Stimulated activated effector memory CD8-positive, alpha-beta T cell treated with anti-CD3 and anti-CD28 coated beads, Interleukin-12 subunit alpha, Interleukin-12 subunit beta, amount 100 ng/mL, for 72 hours (primary cell): Measurements from ENCODE around the gene GPR34.
A peak's percentile ranks its signal among the peaks of the same experiment; 100 is the strongest.
"Not testable (repeated sequence)": the region's sequence is repeated elsewhere in the genome, so short reads cannot be mapped to it uniquely, and the experiment has no call there.

Source experiments
- ATAC-seq: fragments of 150-1000 bp; cut with Tn5 transposase; 2 replicates; pipeline ENCODE4 v1.10.0; 2021
- DNase-seq, 2 donors: peaks; one replicate each; pipeline ENCODE4 v3.0.0; 2021 to 2022; ENCODE audit warnings: low spot score in 2 of 2
- H3K27ac Mint-ChIP-seq: one replicate; pipeline ENCODE4 v1.8.0; 2022; ENCODE audit warnings: mild to moderate bottlenecking, mixed read lengths
- H3K36me3 Mint-ChIP-seq: one replicate; pipeline ENCODE4 v1.8.0; 2022; ENCODE audit warnings: mild to moderate bottlenecking, mixed read lengths
- H3K4me1 Mint-ChIP-seq: one replicate; pipeline ENCODE4 v1.8.0; 2022; ENCODE audit warnings: mixed read lengths
- H3K4me3 Mint-ChIP-seq: one replicate; pipeline ENCODE4 v1.8.0; 2022; ENCODE audit warnings: mild to moderate bottlenecking, mixed read lengths
- H3K9me3 Mint-ChIP-seq: one replicate; pipeline ENCODE4 v1.8.0; 2022; ENCODE audit warnings: mixed read lengths

The GPR34 gene

GRCh38 chrX:41688835-41689234, at the start of gene GPR34:
Gene GPR34, plus strand, starts transcription at chrX:41688973. Its CDS starts 6,661 bp downstream, at chrX:41695634.
- no peak within 1 kb of the TSS for H3K27ac Mint-ChIP-seq
- peaks cover 20% of the 10 kb centered on the region for H3K36me3 Mint-ChIP-seq
- peaks cover 24% of the 10 kb centered on the region for H3K4me1 Mint-ChIP-seq
- DNase-seq: no peak
- no peak for ATAC-seq
- H3K9me3 Mint-ChIP-seq: no peaks in the 10 kb centered on the region
- H3K4me3 Mint-ChIP-seq: peak within 1 kb of the TSS; percentile 10

- not testable (repeated sequence) for H3K4me3 Mint-ChIP-seq, ATAC-seq, DNase-seq, H3K9me3 Mint-ChIP-seq, H3K4me1 Mint-ChIP-seq, H3K27ac Mint-ChIP-seq
- peaks cover 17% of the 10 kb centered on the region for H3K36me3 Mint-ChIP-seq
These were observed 42.6 kb upstream of the GPR34 start for GRCh38 chrX:41646201-41646600.

- peaks cover 6% of the 10 kb centered on the region for H3K4me1 Mint-ChIP-seq
- DNase-seq (no peak), ATAC-seq (no peak)
- no peak overlapping the region for H3K27ac Mint-ChIP-seq
- peaks cover 5% of the 10 kb centered on the region for H3K9me3 Mint-ChIP-seq
- H3K4me3 Mint-ChIP-seq: no peak overlapping the region
- H3K36me3 Mint-ChIP-seq: peaks cover 58% of the 10 kb centered on the region
These were observed 35.6 kb upstream of the GPR34 start for GRCh38 chrX:41653125-41653524.

DNA sequence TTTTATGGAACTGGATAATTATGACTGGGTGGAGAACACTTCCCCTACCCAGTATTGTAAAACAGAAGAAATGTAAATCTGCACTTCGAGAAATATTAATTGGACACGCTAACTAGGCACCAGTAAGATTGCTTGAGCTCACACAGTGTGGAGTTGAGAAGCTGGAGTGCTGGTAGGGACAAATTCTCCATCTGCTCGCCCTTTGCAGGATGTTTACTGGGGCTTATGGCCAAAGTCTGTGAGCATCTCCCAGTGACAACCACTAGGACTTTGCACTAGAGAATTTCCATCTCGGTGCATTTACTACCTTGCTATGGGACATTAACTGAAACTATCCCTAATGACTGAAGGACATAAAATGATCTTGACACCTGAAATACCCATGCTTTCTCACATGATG, 33.7 kb upstream of the GPR34 start:
- DNase-seq (no peak), ATAC-seq (no peak)
- Mint-ChIP-seq H3K27ac (no peak overlapping the region), H3K9me3 (no peaks in the 10 kb centered on the region), H3K4me3 (no peak overlapping the region), H3K36me3 (peaks cover 70% of the 10 kb centered on the region), H3K4me1 (peaks cover 6% of the 10 kb centered on the region)

DNA sequence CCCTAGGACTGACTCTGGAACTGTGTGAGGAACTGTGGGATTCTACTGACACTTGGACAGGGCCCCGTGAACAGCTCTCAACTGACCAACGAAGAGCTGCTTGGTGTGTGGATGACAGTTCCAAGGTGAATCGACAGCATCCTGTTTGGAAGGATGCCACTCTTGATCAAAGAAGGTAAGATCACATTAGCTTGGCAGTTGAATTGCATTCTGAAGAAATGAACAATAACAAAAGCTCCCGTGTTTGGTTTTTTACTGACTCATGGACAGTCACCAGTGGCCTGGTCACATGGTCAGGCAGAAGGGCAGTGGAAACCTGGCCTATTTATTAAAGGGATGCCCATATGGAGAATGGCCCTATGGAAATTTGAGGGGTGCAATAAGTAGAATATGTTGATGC, 33.1 kb upstream of the GPR34 start:
- H3K4me3 Mint-ChIP-seq: no peak overlapping the region
- H3K9me3 Mint-ChIP-seq: no peaks in the 10 kb centered on the region
- H3K4me1 Mint-ChIP-seq: peaks cover 6% of the 10 kb centered on the region
- no peak overlapping the region for H3K27ac Mint-ChIP-seq
- ATAC-seq: no peak
- no peak for DNase-seq
- peaks cover 70% of the 10 kb centered on the region for H3K36me3 Mint-ChIP-seq

- DNase-seq (no peak), ATAC-seq (peak; percentile 62)
- Mint-ChIP-seq H3K4me1 (peaks cover 20% of the 10 kb centered on the region), H3K36me3 (peaks cover 48% of the 10 kb centered on the region), H3K4me3 (no peak overlapping the region), H3K27ac (no peak overlapping the region), H3K9me3 (no peaks in the 10 kb centered on the region)
These were observed 27.2 kb upstream of the GPR34 start for GRCh38 chrX:41661366-41662095.

DNA sequence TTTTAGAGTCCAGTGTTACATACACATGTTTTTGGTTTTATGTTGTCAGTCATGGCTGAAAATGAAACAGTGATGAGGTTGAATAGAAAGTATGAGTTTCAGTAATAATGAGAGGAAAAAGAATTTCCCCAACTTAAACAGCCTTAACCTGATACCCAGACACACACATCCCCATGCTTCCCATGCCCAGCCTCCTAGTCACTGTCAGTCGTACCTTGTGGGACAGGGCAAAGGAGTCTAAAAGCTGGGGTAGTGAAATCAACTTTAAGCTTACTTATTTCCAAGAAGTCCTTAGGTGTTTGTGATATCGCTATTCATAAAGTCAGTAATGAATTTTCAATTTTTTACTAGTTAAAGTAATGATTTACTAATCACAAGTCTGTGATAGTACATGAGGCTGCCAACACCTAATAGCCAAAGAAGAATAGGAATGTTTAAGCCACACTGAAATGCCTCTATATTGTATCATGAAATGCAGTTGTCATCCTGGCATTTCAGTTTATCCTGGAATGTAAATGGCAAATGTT, 24.3 kb upstream of the GPR34 start:
- DNase-seq: peak in 1 of 2 donors; percentile 53
- H3K36me3 Mint-ChIP-seq: peaks cover 34% of the 10 kb centered on the region
- H3K4me1 Mint-ChIP-seq: peaks cover 28% of the 10 kb centered on the region
- H3K27ac Mint-ChIP-seq: peak overlapping the region; percentile 71
- no peak overlapping the region for H3K4me3 Mint-ChIP-seq
- ATAC-seq: peak; percentile 87
- no peaks in the 10 kb centered on the region for H3K9me3 Mint-ChIP-seq

GRCh38 chrX:41664908-41665307, 23.9 kb upstream of the GPR34 start:
- Mint-ChIP-seq H3K4me3 (no peak overlapping the region), H3K4me1 (peaks cover 28% of the 10 kb centered on the region), H3K36me3 (peaks cover 31% of the 10 kb centered on the region), H3K9me3 (no peaks in the 10 kb centered on the region), H3K27ac (peak overlapping the region; percentile 71)
- DNase-seq (no peak), ATAC-seq (peak; percentile 69)

- Mint-ChIP-seq H3K4me3 (peak overlapping the region; percentile 33), H3K36me3 (peaks cover 32% of the 10 kb centered on the region)
These were observed 23.1 kb upstream of the GPR34 start for GRCh38 chrX:41665686-41666085.

DNA sequence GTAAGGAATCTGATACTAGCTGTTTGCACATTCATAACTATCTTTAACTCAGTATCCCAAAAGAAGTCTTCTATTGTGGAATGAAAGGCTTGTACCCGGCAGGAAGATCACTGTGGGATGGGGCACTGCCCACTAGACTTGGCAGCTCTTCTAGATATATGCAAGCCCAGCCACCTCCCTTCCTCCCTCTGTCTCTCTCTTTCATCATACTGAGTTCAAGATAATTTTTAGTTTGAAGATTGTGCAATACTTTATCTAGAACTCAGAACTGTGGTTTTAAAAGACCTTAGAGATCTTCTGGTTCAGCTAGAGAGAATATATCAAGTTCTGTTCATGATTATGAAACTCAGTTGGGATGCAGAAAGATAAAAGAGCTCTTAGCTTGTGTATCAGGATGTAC, 22.5 kb upstream of the GPR34 start:
- H3K36me3 Mint-ChIP-seq: peaks cover 38% of the 10 kb centered on the region
- H3K4me3 Mint-ChIP-seq: peak overlapping the region; percentile 33
- ATAC-seq (no peak), DNase-seq (no peak)
- H3K9me3 Mint-ChIP-seq: no peaks in the 10 kb centered on the region
- peaks cover 28% of the 10 kb centered on the region for H3K4me1 Mint-ChIP-seq
- no peak overlapping the region for H3K27ac Mint-ChIP-seq

More at GRCh38 chrX:41665686-41666085, 23.1 kb upstream of the GPR34 start:
- peaks cover 28% of the 10 kb centered on the region for H3K4me1 Mint-ChIP-seq
- H3K9me3 Mint-ChIP-seq: no peaks in the 10 kb centered on the region
- ATAC-seq: no peak
- no peak for DNase-seq
- H3K27ac Mint-ChIP-seq: peak overlapping the region; percentile 71

- Mint-ChIP-seq H3K4me3 (no peak overlapping the region), H3K36me3 (peaks cover 40% of the 10 kb centered on the region), H3K27ac (no peak overlapping the region), H3K4me1 (peaks cover 37% of the 10 kb centered on the region), H3K9me3 (no peaks in the 10 kb centered on the region)
- ATAC-seq (peak; percentile 57), DNase-seq (no peak)
These were observed 21.1 kb upstream of the GPR34 start for GRCh38 chrX:41667631-41668030.

DNA sequence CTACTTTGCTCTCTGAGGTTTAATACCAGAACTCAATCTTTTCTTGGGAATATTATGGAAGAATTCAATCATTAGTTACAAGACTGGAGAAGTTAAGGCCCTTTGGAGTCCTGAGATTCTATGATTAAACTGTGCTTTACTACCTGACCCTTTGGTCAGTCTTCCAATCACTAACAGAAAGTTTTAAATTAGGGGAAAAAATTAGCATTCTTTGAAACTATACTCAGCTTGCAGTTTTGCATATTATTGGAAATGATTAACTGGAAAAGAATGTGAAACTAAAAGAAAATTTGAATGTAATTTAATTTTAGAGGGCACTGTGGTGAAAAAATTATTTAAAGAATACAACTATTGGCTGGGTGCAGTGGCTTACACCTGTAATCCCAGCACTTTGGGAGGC, 18.7 kb upstream of the GPR34 start:
- H3K36me3 Mint-ChIP-seq: peaks cover 41% of the 10 kb centered on the region
- no peak overlapping the region for H3K27ac Mint-ChIP-seq
- DNase-seq (no peak), ATAC-seq (no peak)
- H3K4me1 Mint-ChIP-seq: peaks cover 42% of the 10 kb centered on the region
- H3K4me3 Mint-ChIP-seq: no peak overlapping the region
- H3K9me3 Mint-ChIP-seq: no peaks in the 10 kb centered on the region

DNA sequence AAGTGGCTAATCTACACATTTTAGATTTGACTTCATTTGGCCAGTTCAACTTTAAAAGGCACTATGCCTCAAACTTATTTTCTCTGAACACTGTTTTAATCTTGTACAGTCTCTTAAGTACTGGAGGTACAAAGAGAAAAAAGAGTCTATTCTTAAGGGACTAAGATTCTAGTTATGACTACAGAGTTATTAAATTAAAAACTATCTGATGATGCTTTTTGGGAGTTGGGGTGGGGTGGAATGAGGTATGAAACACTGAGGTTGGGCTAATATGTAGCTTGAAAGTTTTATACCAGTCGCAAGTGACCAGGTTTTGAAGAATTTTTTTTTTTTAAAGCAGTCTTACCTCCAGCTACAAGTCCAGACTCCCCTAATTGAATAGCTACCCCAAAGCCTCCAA, 17.7 kb upstream of the GPR34 start:
- peaks cover 33% of the 10 kb centered on the region for H3K4me1 Mint-ChIP-seq
- no peak overlapping the region for H3K27ac Mint-ChIP-seq
- no peak overlapping the region for H3K4me3 Mint-ChIP-seq
- DNase-seq (no peak), ATAC-seq (peak; percentile 51)
- no peaks in the 10 kb centered on the region for H3K9me3 Mint-ChIP-seq
- H3K36me3 Mint-ChIP-seq: peaks cover 34% of the 10 kb centered on the region

DNA sequence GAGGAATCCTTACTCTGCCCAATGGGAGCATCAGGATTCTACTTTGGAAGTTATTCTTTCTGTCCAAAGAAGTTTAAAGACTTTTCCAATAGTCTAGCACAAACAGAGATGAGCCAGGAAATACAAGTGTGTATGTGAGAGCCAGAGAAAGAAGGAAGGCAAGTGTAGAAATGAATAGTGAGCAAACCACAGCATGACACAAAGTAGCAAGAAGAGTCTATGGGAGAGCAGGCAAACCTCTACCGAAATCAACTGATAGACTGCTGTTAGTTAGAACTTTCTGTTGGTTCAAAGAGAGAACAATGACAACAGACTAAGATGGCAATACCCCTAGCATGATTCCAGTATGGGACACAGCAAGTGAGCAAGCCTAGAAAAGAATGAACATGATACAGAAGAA, 16.1 kb upstream of the GPR34 start:
- Mint-ChIP-seq H3K9me3 (no peaks in the 10 kb centered on the region), H3K27ac (no peak overlapping the region), H3K4me3 (no peak overlapping the region), H3K36me3 (peaks cover 41% of the 10 kb centered on the region), H3K4me1 (peaks cover 36% of the 10 kb centered on the region)
- DNase-seq (no peak), ATAC-seq (peak; percentile 87)

- not testable (repeated sequence) for ATAC-seq, H3K9me3 Mint-ChIP-seq, H3K27ac Mint-ChIP-seq, DNase-seq, H3K4me3 Mint-ChIP-seq
- Mint-ChIP-seq H3K4me1 (peaks cover 28% of the 10 kb centered on the region), H3K36me3 (peaks cover 18% of the 10 kb centered on the region)
These were observed 12.4 kb upstream of the GPR34 start for GRCh38 chrX:41676361-41676760.
